ENCODE data around the gene MRAS. TPM values are rescaled to one million over a fixed set of nuclear protein-coding genes. Genes with fewer than 3 reads are reported as not detected.

MRAS gene
- total RNA-seq, 1 donor from 2014 or later: 5.9 TPM

GRCh38 chr3:138338811-138339210 lies 9.6 kb upstream of the MRAS start:
- Mint-ChIP-seq H3K9me3 (ENCODE audit: unreplicated experiment) (no peaks in the 10 kb centered on the region), H3K36me3 (ENCODE audit: low read depth, unreplicated experiment) (no peaks in the 10 kb centered on the region), H3K4me1 (ENCODE audit: unreplicated experiment) (no peaks in the 10 kb centered on the region), H3K27me3 (ENCODE audit: unreplicated experiment) (no peaks in the 10 kb centered on the region), H3K4me3 (ENCODE audit: unreplicated experiment) (no peak overlapping the region), H3K27ac (ENCODE audit: unreplicated experiment) (no peak overlapping the region)
- no peak for TF ChIP-seq CTCF (IDR thresholded peaks at IDR 0.05; ENCODE audit: unreplicated experiment)
- no peak for DNase-seq (ENCODE audit: low spot score)

GRCh38 chr3:138340511-138340910 lies 7.9 kb upstream of the MRAS start:
- H3K27me3 Mint-ChIP-seq (ENCODE audit: unreplicated experiment): no peaks in the 10 kb centered on the region
- no peaks in the 10 kb centered on the region for H3K4me1 Mint-ChIP-seq (ENCODE audit: unreplicated experiment)
- no peaks in the 10 kb centered on the region for H3K36me3 Mint-ChIP-seq (ENCODE audit: low read depth, unreplicated experiment)
- no peak for TF ChIP-seq CTCF (IDR thresholded peaks at IDR 0.05; ENCODE audit: unreplicated experiment)
- DNase-seq (ENCODE audit: low spot score): no peak
- no peak overlapping the region for H3K4me3 Mint-ChIP-seq (ENCODE audit: unreplicated experiment)
- H3K9me3 Mint-ChIP-seq (ENCODE audit: unreplicated experiment): no peaks in the 10 kb centered on the region
- H3K27ac Mint-ChIP-seq (ENCODE audit: unreplicated experiment): no peak overlapping the region

GRCh38 chr3:138344754-138345153 lies 3.6 kb upstream of the MRAS start:
- Mint-ChIP-seq H3K36me3 (ENCODE audit: low read depth, unreplicated experiment) (no peaks in the 10 kb centered on the region), H3K27ac (ENCODE audit: unreplicated experiment) (no peak overlapping the region)
- no peak for DNase-seq (ENCODE audit: low spot score)

GRCh38 chr3:138348754-138349739 lies 668 bp downstream of the MRAS start:
- H3K36me3 Mint-ChIP-seq (ENCODE audit: low read depth, unreplicated experiment): no peaks in the 10 kb centered on the region
- peaks cover 5% of the 10 kb centered on the region for H3K27me3 Mint-ChIP-seq (ENCODE audit: unreplicated experiment)
- peaks cover 3% of the 10 kb centered on the region for H3K4me1 Mint-ChIP-seq (ENCODE audit: unreplicated experiment)
- peak overlapping the region; percentile 86 for H3K4me3 Mint-ChIP-seq (ENCODE audit: unreplicated experiment)
- no peaks in the 10 kb centered on the region for H3K9me3 Mint-ChIP-seq (ENCODE audit: unreplicated experiment)
- no peak overlapping the region for H3K27ac Mint-ChIP-seq (ENCODE audit: unreplicated experiment)
- peak; percentile 9 for DNase-seq (ENCODE audit: low spot score)
- TF ChIP-seq CTCF (IDR thresholded peaks at IDR 0.05; ENCODE audit: unreplicated experiment): no peak

More at GRCh38 chr3:138344754-138345153, 3.6 kb upstream of the MRAS start:
- H3K9me3 Mint-ChIP-seq (ENCODE audit: unreplicated experiment): no peaks in the 10 kb centered on the region
- TF ChIP-seq CTCF (IDR thresholded peaks at IDR 0.05; ENCODE audit: unreplicated experiment): no peak
- no peak overlapping the region for H3K4me3 Mint-ChIP-seq (ENCODE audit: unreplicated experiment)
- H3K27me3 Mint-ChIP-seq (ENCODE audit: unreplicated experiment): peaks cover 4% of the 10 kb centered on the region
- H3K4me1 Mint-ChIP-seq (ENCODE audit: unreplicated experiment): peaks cover 3% of the 10 kb centered on the region

Measured in endothelial cell (in vitro differentiated cells).